HL-60 (cell line): ENCODE results near the gene IGSF8.

Experiments used
- POLR2AphosphoS5 ChIP-seq: IDR thresholded peaks from 2 replicates; pipeline ENCODE4 v1.6.1; 2012; ENCODE audit warnings: low read depth
- REST ChIP-seq: IDR thresholded peaks from 2 replicates; pipeline ENCODE4 v1.6.1; 2012; ENCODE audit warnings: low read depth; ENCODE audit not compliant: insufficient replicate concordance
- SPI1 ChIP-seq: IDR thresholded peaks from 2 replicates; pipeline ENCODE4 v1.6.1; 2012; ENCODE audit warnings: low read depth, mild to moderate bottlenecking, borderline replicate concordance
- TF ChIP-seq, protein P1 (sequence below): IDR thresholded peaks from one replicate; pipeline ENCODE4 v1.5.1; 2011; ENCODE audit warnings: low read length, control low read depth, inconsistent platforms; ENCODE audit not compliant: insufficient read depth

- TF ChIP-seq, protein P1, sequence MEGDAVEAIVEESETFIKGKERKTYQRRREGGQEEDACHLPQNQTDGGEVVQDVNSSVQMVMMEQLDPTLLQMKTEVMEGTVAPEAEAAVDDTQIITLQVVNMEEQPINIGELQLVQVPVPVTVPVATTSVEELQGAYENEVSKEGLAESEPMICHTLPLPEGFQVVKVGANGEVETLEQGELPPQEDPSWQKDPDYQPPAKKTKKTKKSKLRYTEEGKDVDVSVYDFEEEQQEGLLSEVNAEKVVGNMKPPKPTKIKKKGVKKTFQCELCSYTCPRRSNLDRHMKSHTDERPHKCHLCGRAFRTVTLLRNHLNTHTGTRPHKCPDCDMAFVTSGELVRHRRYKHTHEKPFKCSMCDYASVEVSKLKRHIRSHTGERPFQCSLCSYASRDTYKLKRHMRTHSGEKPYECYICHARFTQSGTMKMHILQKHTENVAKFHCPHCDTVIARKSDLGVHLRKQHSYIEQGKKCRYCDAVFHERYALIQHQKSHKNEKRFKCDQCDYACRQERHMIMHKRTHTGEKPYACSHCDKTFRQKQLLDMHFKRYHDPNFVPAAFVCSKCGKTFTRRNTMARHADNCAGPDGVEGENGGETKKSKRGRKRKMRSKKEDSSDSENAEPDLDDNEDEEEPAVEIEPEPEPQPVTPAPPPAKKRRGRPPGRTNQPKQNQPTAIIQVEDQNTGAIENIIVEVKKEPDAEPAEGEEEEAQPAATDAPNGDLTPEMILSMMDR = no peak
- TF ChIP-seq POLR2AphosphoS5 (no peak), REST (no peak), SPI1 (no peak)
Measured at GRCh38 chr1:160048335-160048734, 50.1 kb downstream of the IGSF8 start.
